ENCODE measurements around the gene WHRN.

WHRN gene

GRCh38 chr9:114494776-114495569 lies 10.3 kb downstream of the WHRN start:
- TF ChIP-seq SIN3A (IDR thresholded peaks at IDR 0.05; ENCODE audit: borderline replicate concordance, insufficient read depth, low read length) (no peak), REST (IDR thresholded peaks at IDR 0.05; ENCODE audit: insufficient read depth in 1 of 2, low read depth in 2 of 2, low read length in 2 of 2) (no peak), FOXP2 (optimal IDR thresholded peaks at IDR 0.05; ENCODE audit: borderline replicate concordance, extremely low read depth, extremely low read length, insufficient read depth) (no peak), TAF1 (IDR thresholded peaks at IDR 0.05; ENCODE audit: borderline replicate concordance, insufficient read depth, low read length) (no peak), POLR2AphosphoS5 (IDR thresholded peaks at IDR 0.05; ENCODE audit: low read depth, low read length) (no peak)

DNA sequence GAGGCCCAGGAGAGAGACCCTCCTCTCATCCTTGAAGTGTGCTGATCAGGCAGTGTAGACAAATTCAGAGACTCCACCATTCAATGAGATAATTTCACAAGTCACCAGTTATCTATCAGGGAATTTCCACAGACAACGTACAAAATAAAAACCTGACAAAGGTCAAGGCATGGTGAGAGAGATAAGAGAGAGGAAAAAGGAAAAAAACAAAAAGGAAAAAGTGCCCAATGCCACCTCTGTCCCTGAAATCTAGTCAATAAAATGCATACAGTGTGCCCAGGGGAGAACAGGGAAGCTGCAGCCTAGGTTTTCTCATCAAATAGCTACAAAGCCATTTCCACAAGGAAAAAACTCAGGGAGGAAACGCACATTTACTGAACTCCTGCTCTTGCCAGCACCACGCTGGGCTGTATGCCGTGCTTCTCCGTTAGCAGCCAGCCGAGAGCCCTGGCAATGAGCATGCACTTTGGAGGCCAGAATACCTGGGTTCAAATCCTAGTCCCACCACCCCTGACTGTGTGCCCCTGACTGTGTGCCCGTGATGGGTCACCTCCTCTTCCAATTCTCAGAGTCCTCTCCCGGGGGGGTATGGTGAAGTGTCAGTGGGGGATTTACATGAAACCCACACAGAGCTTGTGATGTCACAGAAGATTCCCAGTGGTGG lies 11.6 kb downstream of the WHRN start:
- TF ChIP-seq TAF1 (IDR thresholded peaks at IDR 0.05; ENCODE audit: borderline replicate concordance, insufficient read depth, low read length) (no peak), REST (IDR thresholded peaks at IDR 0.05; ENCODE audit: insufficient read depth in 1 of 2, low read depth in 2 of 2, low read length in 2 of 2) (no peak), POLR2AphosphoS5 (IDR thresholded peaks at IDR 0.05; ENCODE audit: low read depth, low read length) (no peak), FOXP2 (optimal IDR thresholded peaks at IDR 0.05; ENCODE audit: borderline replicate concordance, extremely low read depth, extremely low read length, insufficient read depth) (no peak), SIN3A (IDR thresholded peaks at IDR 0.05; ENCODE audit: borderline replicate concordance, insufficient read depth, low read length) (no peak)

DNA sequence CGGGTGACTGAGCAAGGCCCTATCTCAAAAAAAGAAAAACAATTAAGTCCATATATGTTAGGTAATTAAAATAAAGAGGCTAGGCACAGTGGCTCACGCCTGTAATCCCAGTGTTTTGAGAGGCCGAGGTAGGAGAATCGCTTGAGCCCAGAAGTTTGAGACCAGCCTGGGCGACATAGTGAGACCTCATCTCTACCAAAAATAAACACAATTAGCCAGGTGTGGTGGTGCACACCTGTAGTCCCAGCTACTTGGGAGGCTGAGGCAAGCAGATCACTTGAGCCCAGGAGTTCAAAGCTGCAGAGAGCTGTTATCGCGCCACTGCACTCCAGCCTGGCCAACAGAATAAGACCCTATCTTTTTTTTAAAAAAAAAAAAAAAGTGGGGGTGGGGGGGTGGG lies 12.3 kb downstream of the WHRN start:
- TF ChIP-seq FOXP2 (optimal IDR thresholded peaks at IDR 0.05; ENCODE audit: borderline replicate concordance, extremely low read depth, extremely low read length, insufficient read depth) = no peak
- no peak for TF ChIP-seq TAF1 (IDR thresholded peaks at IDR 0.05; ENCODE audit: borderline replicate concordance, insufficient read depth, low read length)
- no peak for TF ChIP-seq REST (IDR thresholded peaks at IDR 0.05; ENCODE audit: insufficient read depth in 1 of 2, low read depth in 2 of 2, low read length in 2 of 2)
- no peak for TF ChIP-seq POLR2AphosphoS5 (IDR thresholded peaks at IDR 0.05; ENCODE audit: low read depth, low read length)
- no peak for TF ChIP-seq SIN3A (IDR thresholded peaks at IDR 0.05; ENCODE audit: borderline replicate concordance, insufficient read depth, low read length)

GRCh38 chr9:114491430-114492003 lies 13.8 kb downstream of the WHRN start:
- no peak for TF ChIP-seq REST (IDR thresholded peaks at IDR 0.05; ENCODE audit: insufficient read depth in 1 of 2, low read depth in 2 of 2, low read length in 2 of 2)
- no peak for TF ChIP-seq POLR2AphosphoS5 (IDR thresholded peaks at IDR 0.05; ENCODE audit: low read depth, low read length)
- TF ChIP-seq SIN3A (IDR thresholded peaks at IDR 0.05; ENCODE audit: borderline replicate concordance, insufficient read depth, low read length) = no peak
- TF ChIP-seq TAF1 (IDR thresholded peaks at IDR 0.05; ENCODE audit: borderline replicate concordance, insufficient read depth, low read length) = no peak
